ENCODE measurements around the gene DRD2.

- TF ChIP-seq, protein P1, sequence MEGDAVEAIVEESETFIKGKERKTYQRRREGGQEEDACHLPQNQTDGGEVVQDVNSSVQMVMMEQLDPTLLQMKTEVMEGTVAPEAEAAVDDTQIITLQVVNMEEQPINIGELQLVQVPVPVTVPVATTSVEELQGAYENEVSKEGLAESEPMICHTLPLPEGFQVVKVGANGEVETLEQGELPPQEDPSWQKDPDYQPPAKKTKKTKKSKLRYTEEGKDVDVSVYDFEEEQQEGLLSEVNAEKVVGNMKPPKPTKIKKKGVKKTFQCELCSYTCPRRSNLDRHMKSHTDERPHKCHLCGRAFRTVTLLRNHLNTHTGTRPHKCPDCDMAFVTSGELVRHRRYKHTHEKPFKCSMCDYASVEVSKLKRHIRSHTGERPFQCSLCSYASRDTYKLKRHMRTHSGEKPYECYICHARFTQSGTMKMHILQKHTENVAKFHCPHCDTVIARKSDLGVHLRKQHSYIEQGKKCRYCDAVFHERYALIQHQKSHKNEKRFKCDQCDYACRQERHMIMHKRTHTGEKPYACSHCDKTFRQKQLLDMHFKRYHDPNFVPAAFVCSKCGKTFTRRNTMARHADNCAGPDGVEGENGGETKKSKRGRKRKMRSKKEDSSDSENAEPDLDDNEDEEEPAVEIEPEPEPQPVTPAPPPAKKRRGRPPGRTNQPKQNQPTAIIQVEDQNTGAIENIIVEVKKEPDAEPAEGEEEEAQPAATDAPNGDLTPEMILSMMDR (IDR thresholded peaks at IDR 0.05) = no peak
- no peak for TF ChIP-seq POLR2A (IDR thresholded peaks at IDR 0.05)
Observed at GRCh38 chr11:113409526-113409925, 65.7 kb downstream of the DRD2 start.

All from testis (tissue), 2 donors.